ENCODE measurements around the gene SLIT3. TPM values are rescaled to one million over a fixed set of nuclear protein-coding genes. Genes with fewer than 3 reads are reported as not detected.

The SLIT3 gene
- total and polyA plus RNA-seq, 10 of the 15 experiments (the other 5 are each of a cell fraction or from before 2014, with no cell fraction given): 0.05 TPM; not detected in 9

- H2AFZ ChIP-seq (ENCODE audit: control insufficient read depth, low read depth, low read length): no peak overlapping the region
- no peaks in the 10 kb centered on the region for H3K79me2 ChIP-seq (ENCODE audit: control insufficient read depth, insufficient read depth, low read length)
- ChIA-PET SMC1A (ENCODE audit: uncharacterized antibody, unreplicated experiment) (interaction anchor here (0.9 kb wide), 1 partner anchor 16 kb away, joined by 3 read pairs; no protein-coding TSS in a partner anchor), CTCF (no interaction called here), POLR2A (no interaction called here), RAD21 (ENCODE audit: unreplicated experiment) (no interaction called here)
- H3K36me3 ChIP-seq (ENCODE audit: control insufficient read depth in 2 of 2, insufficient read depth in 2 of 2, low read length in 1 of 2): no peaks in the 10 kb centered on the region
- no peaks in the 10 kb centered on the region for H3K4me1 ChIP-seq (ENCODE audit: control insufficient read depth, insufficient read depth, low read length)
- H3K27me3 ChIP-seq (replicated peaks in 1 of 2; ENCODE audit: control insufficient read depth in 2 of 2, insufficient read depth in 2 of 2, low read length in 1 of 2): 0 out of 4 replicates have a peak, but pooled peaks cover 0 to 1% of the 10 kb centered on the region in 2 experiments
- no peak overlapping the region for H3K4me2 ChIP-seq (ENCODE audit: control insufficient read depth, insufficient read depth)
- in situ Hi-C loops (cut with MboI) (no loop called here), intact Hi-C loops (cut with micrococcal nuclease; ENCODE audit: unreplicated experiment) (no loop called here)
- BruUV-seq (replicated peaks): no TSS peak
- no peak overlapping the region for H3K27ac ChIP-seq (ENCODE audit: control insufficient read depth, insufficient read depth)
- no peak overlapping the region for H3K4me3 ChIP-seq
- DNase-seq (ENCODE audit: low read depth, low spot score) (no peak), FAIRE-seq (no peak), ATAC-seq (no peak)
- WGBS (ENCODE audit: insufficient coverage, insufficient replicate concordance, low lambda C conversion rate, missing lambda C conversion rate): 17% methylated on average over 2 of the region's 2 CpGs
- H3K9me3 ChIP-seq (replicated peaks; ENCODE audit: control insufficient read depth, insufficient read depth, low read length): no peaks in the 10 kb centered on the region
- H3K9ac ChIP-seq (ENCODE audit: control insufficient read depth, insufficient read depth, low read length): no peak overlapping the region
- no peaks in the 10 kb centered on the region for H4K20me1 ChIP-seq (ENCODE audit: control insufficient read depth, insufficient read depth)
- TF ChIP-seq E2F4 (IDR thresholded peaks at IDR 0.05; ENCODE audit: low read depth, low read length): no peak
- TF ChIP-seq IKZF2 (IDR thresholded peaks at IDR 0.05): no peak
- no peak for TF ChIP-seq CHD4 (IDR thresholded peaks at IDR 0.05)
- TF ChIP-seq LARP7 (IDR thresholded peaks at IDR 0.05): no peak
- TF ChIP-seq BCL3 (IDR thresholded peaks at IDR 0.05; ENCODE audit: borderline replicate concordance, insufficient read depth, low read depth, low read length, poor library complexity, severe bottlenecking): no peak
- TF ChIP-seq, protein P1, sequence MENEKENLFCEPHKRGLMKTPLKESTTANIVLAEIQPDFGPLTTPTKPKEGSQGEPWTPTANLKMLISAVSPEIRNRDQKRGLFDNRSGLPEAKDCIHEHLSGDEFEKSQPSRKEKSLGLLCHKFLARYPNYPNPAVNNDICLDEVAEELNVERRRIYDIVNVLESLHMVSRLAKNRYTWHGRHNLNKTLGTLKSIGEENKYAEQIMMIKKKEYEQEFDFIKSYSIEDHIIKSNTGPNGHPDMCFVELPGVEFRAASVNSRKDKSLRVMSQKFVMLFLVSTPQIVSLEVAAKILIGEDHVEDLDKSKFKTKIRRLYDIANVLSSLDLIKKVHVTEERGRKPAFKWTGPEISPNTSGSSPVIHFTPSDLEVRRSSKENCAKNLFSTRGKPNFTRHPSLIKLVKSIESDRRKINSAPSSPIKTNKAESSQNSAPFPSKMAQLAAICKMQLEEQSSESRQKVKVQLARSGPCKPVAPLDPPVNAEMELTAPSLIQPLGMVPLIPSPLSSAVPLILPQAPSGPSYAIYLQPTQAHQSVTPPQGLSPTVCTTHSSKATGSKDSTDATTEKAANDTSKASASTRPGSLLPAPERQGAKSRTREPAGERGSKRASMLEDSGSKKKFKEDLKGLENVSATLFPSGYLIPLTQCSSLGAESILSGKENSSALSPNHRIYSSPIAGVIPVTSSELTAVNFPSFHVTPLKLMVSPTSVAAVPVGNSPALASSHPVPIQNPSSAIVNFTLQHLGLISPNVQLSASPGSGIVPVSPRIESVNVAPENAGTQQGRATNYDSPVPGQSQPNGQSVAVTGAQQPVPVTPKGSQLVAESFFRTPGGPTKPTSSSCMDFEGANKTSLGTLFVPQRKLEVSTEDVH (IDR thresholded peaks at IDR 0.05; ENCODE audit: low read depth, partially characterized antibody): no peak
- TF ChIP-seq, protein P2, sequence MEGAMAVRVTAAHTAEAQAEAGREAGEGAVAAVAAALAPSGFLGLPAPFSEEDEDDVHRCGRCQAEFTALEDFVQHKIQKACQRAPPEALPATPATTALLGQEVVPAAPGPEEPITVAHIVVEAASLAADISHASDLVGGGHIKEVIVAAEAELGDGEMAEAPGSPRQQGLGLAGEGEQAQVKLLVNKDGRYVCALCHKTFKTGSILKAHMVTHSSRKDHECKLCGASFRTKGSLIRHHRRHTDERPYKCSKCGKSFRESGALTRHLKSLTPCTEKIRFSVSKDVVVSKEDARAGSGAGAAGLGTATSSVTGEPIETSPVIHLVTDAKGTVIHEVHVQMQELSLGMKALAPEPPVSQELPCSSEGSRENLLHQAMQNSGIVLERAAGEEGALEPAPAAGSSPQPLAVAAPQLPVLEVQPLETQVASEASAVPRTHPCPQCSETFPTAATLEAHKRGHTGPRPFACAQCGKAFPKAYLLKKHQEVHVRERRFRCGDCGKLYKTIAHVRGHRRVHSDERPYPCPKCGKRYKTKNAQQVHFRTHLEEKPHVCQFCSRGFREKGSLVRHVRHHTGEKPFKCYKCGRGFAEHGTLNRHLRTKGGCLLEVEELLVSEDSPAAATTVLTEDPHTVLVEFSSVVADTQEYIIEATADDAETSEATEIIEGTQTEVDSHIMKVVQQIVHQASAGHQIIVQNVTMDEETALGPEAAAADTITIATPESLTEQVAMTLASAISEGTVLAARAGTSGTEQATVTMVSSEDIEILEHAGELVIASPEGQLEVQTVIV (IDR thresholded peaks at IDR 0.05; ENCODE audit: borderline replicate concordance, partially characterized antibody): no peak
- no peak for TF ChIP-seq DPF2 (IDR thresholded peaks at IDR 0.05)
- TF ChIP-seq, protein P3, sequence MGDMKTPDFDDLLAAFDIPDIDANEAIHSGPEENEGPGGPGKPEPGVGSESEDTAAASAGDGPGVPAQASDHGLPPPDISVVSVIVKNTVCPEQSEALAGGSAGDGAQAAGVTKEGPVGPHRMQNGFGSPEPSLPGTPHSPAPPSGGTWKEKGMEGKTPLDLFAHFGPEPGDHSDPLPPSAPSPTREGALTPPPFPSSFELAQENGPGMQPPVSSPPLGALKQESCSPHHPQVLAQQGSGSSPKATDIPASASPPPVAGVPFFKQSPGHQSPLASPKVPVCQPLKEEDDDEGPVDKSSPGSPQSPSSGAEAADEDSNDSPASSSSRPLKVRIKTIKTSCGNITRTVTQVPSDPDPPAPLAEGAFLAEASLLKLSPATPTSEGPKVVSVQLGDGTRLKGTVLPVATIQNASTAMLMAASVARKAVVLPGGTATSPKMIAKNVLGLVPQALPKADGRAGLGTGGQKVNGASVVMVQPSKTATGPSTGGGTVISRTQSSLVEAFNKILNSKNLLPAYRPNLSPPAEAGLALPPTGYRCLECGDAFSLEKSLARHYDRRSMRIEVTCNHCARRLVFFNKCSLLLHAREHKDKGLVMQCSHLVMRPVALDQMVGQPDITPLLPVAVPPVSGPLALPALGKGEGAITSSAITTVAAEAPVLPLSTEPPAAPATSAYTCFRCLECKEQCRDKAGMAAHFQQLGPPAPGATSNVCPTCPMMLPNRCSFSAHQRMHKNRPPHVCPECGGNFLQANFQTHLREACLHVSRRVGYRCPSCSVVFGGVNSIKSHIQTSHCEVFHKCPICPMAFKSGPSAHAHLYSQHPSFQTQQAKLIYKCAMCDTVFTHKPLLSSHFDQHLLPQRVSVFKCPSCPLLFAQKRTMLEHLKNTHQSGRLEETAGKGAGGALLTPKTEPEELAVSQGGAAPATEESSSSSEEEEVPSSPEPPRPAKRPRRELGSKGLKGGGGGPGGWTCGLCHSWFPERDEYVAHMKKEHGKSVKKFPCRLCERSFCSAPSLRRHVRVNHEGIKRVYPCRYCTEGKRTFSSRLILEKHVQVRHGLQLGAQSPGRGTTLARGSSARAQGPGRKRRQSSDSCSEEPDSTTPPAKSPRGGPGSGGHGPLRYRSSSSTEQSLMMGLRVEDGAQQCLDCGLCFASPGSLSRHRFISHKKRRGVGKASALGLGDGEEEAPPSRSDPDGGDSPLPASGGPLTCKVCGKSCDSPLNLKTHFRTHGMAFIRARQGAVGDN (IDR thresholded peaks at IDR 0.05): no peak
- TF ChIP-seq, protein P4, sequence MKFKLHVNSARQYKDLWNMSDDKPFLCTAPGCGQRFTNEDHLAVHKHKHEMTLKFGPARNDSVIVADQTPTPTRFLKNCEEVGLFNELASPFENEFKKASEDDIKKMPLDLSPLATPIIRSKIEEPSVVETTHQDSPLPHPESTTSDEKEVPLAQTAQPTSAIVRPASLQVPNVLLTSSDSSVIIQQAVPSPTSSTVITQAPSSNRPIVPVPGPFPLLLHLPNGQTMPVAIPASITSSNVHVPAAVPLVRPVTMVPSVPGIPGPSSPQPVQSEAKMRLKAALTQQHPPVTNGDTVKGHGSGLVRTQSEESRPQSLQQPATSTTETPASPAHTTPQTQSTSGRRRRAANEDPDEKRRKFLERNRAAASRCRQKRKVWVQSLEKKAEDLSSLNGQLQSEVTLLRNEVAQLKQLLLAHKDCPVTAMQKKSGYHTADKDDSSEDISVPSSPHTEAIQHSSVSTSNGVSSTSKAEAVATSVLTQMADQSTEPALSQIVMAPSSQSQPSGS (IDR thresholded peaks at IDR 0.05; ENCODE audit: low read length): no peak
- no peak for TF ChIP-seq CHD1 (IDR thresholded peaks at IDR 0.05; ENCODE audit: low read depth, low read length)
These were observed 534.6 kb downstream of the SLIT3 start for GRCh38 chr5:168766426-168766700.
